H1 (cell line): Measurements from ENCODE around the gene MEF2D. TPM values are rescaled to one million over a fixed set of nuclear protein-coding genes. Genes with fewer than 3 reads are reported as not detected.

ENCODE experiments used
- CTCF ChIA-PET: fragments of 300-600 bp; sonication (Branson Sonifier 250); formaldehyde crosslinking; loops from one replicate; lab custom pipeline; 2021; ENCODE audit not compliant: partially characterized antibody; lab: Charles Lee
- POLR2A ChIA-PET: fragments of 300-600 bp; sonication (Branson Sonifier 250); formaldehyde crosslinking; loops from one replicate; lab custom pipeline; 2021; ENCODE audit warnings: inconsistent platforms; ENCODE audit not compliant: partially characterized antibody; lab: Charles Lee
- DNase-seq, 2 experiments: peaks; one replicate each; pipeline versions ENCODE4 v3.0.0 to v3.0.0-alpha.2; 2010 to 2022; ENCODE audit warnings: low spot score in 2 of 2, low read depth in 1 of 2, mixed read lengths in 1 of 2
- FAIRE-seq: peaks from 2 replicates; lab custom pipeline; 2011; peaks lifted over from hg19 to GRCh38; lab: Jason Lieb, UNC
- H2AFZ ChIP-seq: 2 replicates; pipeline ENCODE4 v1.8.1; 2012; ENCODE audit warnings: low read length, inconsistent platforms
- H2AK5ac ChIP-seq: 2 replicates; pipeline ENCODE4 v1.6.1; 2013; ENCODE audit warnings: low read depth, low read length
- H2BK120ac ChIP-seq: replicated peaks from 2 replicates; pipeline ENCODE3; 2013; ENCODE audit warnings: low read depth, low read length, inconsistent platforms
- H2BK12ac ChIP-seq: 2 replicates; pipeline ENCODE4 v1.6.1; 2013; ENCODE audit warnings: low read depth, low read length
- H2BK15ac ChIP-seq: 2 replicates; pipeline ENCODE4 v1.6.1; 2013; ENCODE audit warnings: low read length
- H2BK20ac ChIP-seq: 2 replicates; pipeline ENCODE4 v1.6.1; 2013; ENCODE audit warnings: low read length
- H2BK5ac ChIP-seq: 2 replicates; pipeline ENCODE4 v1.6.1; 2013; ENCODE audit warnings: low read depth, low read length
- H3K14ac ChIP-seq: 2 replicates; pipeline ENCODE4 v1.6.1; 2013; ENCODE audit warnings: inconsistent platforms; ENCODE audit not compliant: insufficient read length
- H3K18ac ChIP-seq: 2 replicates; pipeline ENCODE4 v1.6.1; 2013; ENCODE audit warnings: low read length; ENCODE audit errors: extremely low read depth
- H3K23ac ChIP-seq: 2 replicates; pipeline ENCODE4 v1.6.1; 2013; ENCODE audit warnings: inconsistent platforms; ENCODE audit not compliant: insufficient read length
- H3K23me2 ChIP-seq: 2 replicates; pipeline ENCODE4 v1.6.1; 2013; ENCODE audit warnings: low read depth, low read length
- H3K27ac ChIP-seq: 2 replicates; pipeline ENCODE4 v1.6.1; 2011; ENCODE audit warnings: low read depth, low read length, inconsistent platforms
- H3K27me3 ChIP-seq, 4 experiments: replicated peaks in 1 of 4; 1 replicate in 1 of 4; 2 replicates in 3 of 4; pipeline versions ENCODE4 v1.6.1 to v1.8.1; 2011 to 2013; ENCODE audit warnings: low read length in 3 of 4, mild to moderate bottlenecking in 3 of 4, inconsistent platforms in 2 of 4, mixed read lengths in 2 of 4, moderate library complexity in 1 of 4; ENCODE audit not compliant: control insufficient read depth in 3 of 4, insufficient read depth in 3 of 4; ENCODE audit errors: extremely low read depth in 1 of 4
- H3K36me3 ChIP-seq, 4 experiments: 2 replicates each; pipeline versions ENCODE4 v1.6.1 to v1.8.1; 2011 to 2013; ENCODE audit warnings: mild to moderate bottlenecking in 4 of 4, low read length in 3 of 4, moderate library complexity in 2 of 4, control low read depth in 1 of 4, inconsistent platforms in 1 of 4; ENCODE audit not compliant: insufficient read depth in 4 of 4, control insufficient read depth in 2 of 4
- H3K4ac ChIP-seq: replicated peaks from 2 replicates; pipeline ENCODE3; 2013; ENCODE audit warnings: low read length, low read depth, mixed read lengths, inconsistent platforms; ENCODE audit not compliant: insufficient read length
- H3K4me1 ChIP-seq, 4 experiments: replicated peaks in 1 of 4; 1 replicate in 1 of 4; 2 replicates in 3 of 4; pipeline versions ENCODE4 v1.6.1 to v1.8.1; 2011 to 2013; ENCODE audit warnings: low read length in 3 of 4, inconsistent platforms in 2 of 4, mixed read lengths in 1 of 4; ENCODE audit not compliant: insufficient read depth in 4 of 4, control insufficient read depth in 3 of 4
- H3K4me2 ChIP-seq, 2 experiments: 2 replicates each; pipeline versions ENCODE4 v1.6.1 to v1.8.1; 2011 to 2013; ENCODE audit warnings: low read depth in 2 of 2, low read length in 2 of 2, control low read depth in 1 of 2, inconsistent platforms in 1 of 2, mild to moderate bottlenecking in 1 of 2; ENCODE audit not compliant: insufficient read depth in 1 of 2
- H3K4me3 ChIP-seq, 4 experiments: fragments of 200-600, 300-600 bp in 1 of 4; sonication (generic), shearing (Covaris generic), sonication (Bioruptor Twin) in 1 of 4; 2 replicates each; pipeline versions ENCODE4 v1.5.1 to v1.8.1; 2011 to 2016; ENCODE audit warnings: low read length in 4 of 4, low read depth in 3 of 4, control low read depth in 2 of 4, inconsistent platforms in 2 of 4, mild to moderate bottlenecking in 2 of 4, mixed read lengths in 1 of 4, moderate library complexity in 1 of 4; ENCODE audit not compliant: insufficient read depth in 2 of 4; ENCODE audit errors: extremely low read depth in 1 of 4
- H3K56ac ChIP-seq: replicated peaks from 2 replicates; pipeline ENCODE3; 2013; ENCODE audit warnings: low read depth, mild to moderate bottlenecking, mixed read lengths, low read length, inconsistent platforms; ENCODE audit not compliant: insufficient read length
- H3K79me1 ChIP-seq: 2 replicates; pipeline ENCODE4 v1.6.1; 2013; ENCODE audit warnings: low read depth, low read length, control low read depth
- H3K79me2 ChIP-seq, 2 experiments: 2 replicates each; pipeline versions ENCODE4 v1.6.1 to v1.8.1; 2012 to 2013; ENCODE audit warnings: low read length in 2 of 2, mild to moderate bottlenecking in 2 of 2, inconsistent platforms in 1 of 2; ENCODE audit not compliant: insufficient read depth in 2 of 2, control insufficient read depth in 1 of 2
- H3K9ac ChIP-seq, 4 experiments: replicated peaks in 1 of 4; 1 replicate in 1 of 4; 2 replicates in 3 of 4; pipeline versions ENCODE4 v1.6.1 to v1.8.1; 2011 to 2013; ENCODE audit warnings: low read depth in 3 of 4, low read length in 3 of 4, control low read depth in 2 of 4, mild to moderate bottlenecking in 2 of 4, moderate library complexity in 2 of 4, inconsistent platforms in 1 of 4; ENCODE audit errors: extremely low read depth in 1 of 4
- H3K9me3 ChIP-seq, 2 experiments: 2 replicates each; pipeline versions ENCODE4 v1.6.1 to v1.8.1; 2012 to 2013; ENCODE audit warnings: mild to moderate bottlenecking in 2 of 2, moderate library complexity in 2 of 2, control low read depth in 1 of 2, inconsistent platforms in 1 of 2, low read depth in 1 of 2, low read length in 1 of 2, mixed read lengths in 1 of 2; ENCODE audit not compliant: insufficient read depth in 2 of 2
- H4K20me1 ChIP-seq, 2 experiments: replicated peaks in 1 of 2; 2 replicates each; pipeline versions ENCODE3 to v1.8.1; 2011 to 2013; ENCODE audit warnings: inconsistent platforms in 2 of 2, low read length in 2 of 2, mild to moderate bottlenecking in 1 of 2; ENCODE audit not compliant: insufficient read depth in 2 of 2, control insufficient read depth in 1 of 2
- H4K5ac ChIP-seq: 2 replicates; pipeline ENCODE4 v1.6.1; 2013; ENCODE audit warnings: low read length, low read depth, mixed read lengths, inconsistent platforms; ENCODE audit not compliant: insufficient read length
- H4K8ac ChIP-seq: 2 replicates; pipeline ENCODE4 v1.8.0; 2013; ENCODE audit warnings: mild to moderate bottlenecking, moderate library complexity, low read length, inconsistent platforms; ENCODE audit not compliant: insufficient read depth; ENCODE audit errors: extremely low read depth
- H4K91ac ChIP-seq: replicated peaks from 2 replicates; pipeline ENCODE3; 2013; ENCODE audit warnings: low read length, mixed read lengths, inconsistent platforms; ENCODE audit not compliant: insufficient read length
- CBX8 ChIP-seq: fragments of 300-800, 300-1000 bp; sonication (generic); IDR thresholded peaks from 2 replicates; pipeline ENCODE4 v1.7.1; 2016; ENCODE audit warnings: low read depth, low read length, borderline replicate concordance
- CEBPB ChIP-seq: IDR thresholded peaks from 2 replicates; pipeline ENCODE4 v1.6.1; 2012; ENCODE audit warnings: low read depth, low read length
- JUN ChIP-seq: IDR thresholded peaks from 2 replicates; pipeline ENCODE4 v1.6.1; 2011; ENCODE audit warnings: low read depth, mild to moderate bottlenecking, improper control_type of control experiment, low read length
- KDM5A ChIP-seq: fragments of 200-600 bp; IDR thresholded peaks from 2 replicates; pipeline ENCODE4 v1.7.1; 2012; ENCODE audit warnings: mild to moderate bottlenecking, low read length, inconsistent platforms, mixed read lengths
- RNF2 ChIP-seq: fragments of 200-900, 300-1000 bp; sonication (generic); IDR thresholded peaks from 2 replicates; pipeline ENCODE4 v1.7.1; 2016; ENCODE audit warnings: borderline replicate concordance, low read depth, mild to moderate bottlenecking, antibody characterized with exemption, low read length; ENCODE audit not compliant: poor library complexity, severe bottlenecking; ENCODE audit errors: missing control alignments
- SIN3A ChIP-seq, 2 experiments: IDR thresholded peaks in 1 of 2; conservative IDR thresholded peaks in 1 of 2; 2 replicates each; pipeline ENCODE4 v1.6.1; 2011 to 2012; ENCODE audit warnings: low read length in 2 of 2, improper control_type of control experiment in 1 of 2, low read depth in 1 of 2, mild to moderate bottlenecking in 1 of 2
- WGBS, 2 experiments: shearing (Covaris generic) in 1 of 2; methylation state at CpG; one replicate each; pipeline versions ENCODE4 v1.1.6 to v1.1.7; 2013 to 2015; ENCODE audit warnings: low lambda C conversion rate in 2 of 2, mixed read lengths in 2 of 2, inconsistent platforms in 1 of 2, low coverage in 1 of 2, missing lambda C conversion rate in 1 of 2; ENCODE audit not compliant: insufficient replicate concordance in 2 of 2, insufficient coverage in 1 of 2, insufficient read length in 1 of 2; ENCODE audit errors: extremely low coverage in 1 of 2, missing lambda C conversion rate in 1 of 2; 5-methylcytosine and 5-hydroxymethylcytosine counted together
- polyA plus RNA-seq, 7 experiments: library from polyadenylated mRNA; depleted of rRNA in 3 of 7; stranded (reverse) in 5 of 7; unstranded in 2 of 7; fragments of >200 nt in 5 of 7; fragments of 200-250 nt in 2 of 7; gene quantifications; 1 replicate in 5 of 7; 2 replicates in 1 of 7; 4 replicates in 1 of 7; pipeline versions ENCODE4 v1.2.1 to v1.2.3, GENCODE V29; 2011 to 2013; ENCODE audit warnings: missing spikeins in 2 of 7, mixed read lengths in 2 of 7
- total RNA-seq: library from RNA; stranded (reverse); fragmentation: NEBNext Ultra II Directional; extraction: Animal tissue kit (Norgen Biotek cat#: 25700); gene quantifications from 2 replicates; pipeline ENCODE4 v1.2.1, GENCODE V29; 2021
- TF ChIP-seq, protein P1 (sequence below): IDR thresholded peaks from 2 replicates; pipeline ENCODE4 v1.6.1; 2012; ENCODE audit warnings: low read length, inconsistent platforms
- TF ChIP-seq, protein P2 (sequence below): IDR thresholded peaks from 2 replicates; pipeline ENCODE4 v1.6.1; 2011; ENCODE audit warnings: low read length, improper control_type of control experiment
- TF ChIP-seq, protein P3 (sequence below): IDR thresholded peaks from 2 replicates; pipeline ENCODE4 v1.6.1; 2012; ENCODE audit warnings: inconsistent platforms

MEF2D gene
- total and polyA plus RNA-seq, 2 of the 8 experiments (the other 6 are each of a cell fraction or from before 2014, with no cell fraction given) = 17.3 to 20.3 TPM

DNA sequence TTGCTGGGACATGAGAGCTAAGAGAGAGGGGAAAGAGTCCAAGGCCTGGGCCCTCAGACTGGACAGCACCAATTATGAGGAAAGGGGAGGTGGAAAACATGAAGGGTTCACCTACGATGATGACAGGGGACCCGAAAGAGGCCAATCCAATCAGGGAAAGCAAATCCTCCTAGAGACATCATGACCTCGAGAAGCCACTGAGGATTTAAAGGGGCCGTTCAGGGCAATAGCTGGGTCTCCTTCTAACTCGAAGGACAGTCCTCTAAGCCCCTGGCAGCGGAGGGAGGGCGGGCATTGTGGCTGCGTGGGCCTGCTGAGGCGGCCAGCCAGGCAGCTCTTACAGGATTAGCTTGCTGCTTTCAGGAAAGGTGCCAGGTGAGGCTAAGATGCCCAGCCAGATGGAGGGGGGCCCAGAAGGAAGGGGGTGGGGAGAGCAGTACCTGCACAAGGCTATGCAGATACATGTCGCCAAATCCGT is 7.4 kb downstream of the MEF2D start:
- no peak for DNase-seq
- H3K27ac ChIP-seq = no peak overlapping the region
- no peak for FAIRE-seq
- TF ChIP-seq RNF2 = no peak
- TF ChIP-seq CEBPB = no peak
- TF ChIP-seq, protein P1, sequence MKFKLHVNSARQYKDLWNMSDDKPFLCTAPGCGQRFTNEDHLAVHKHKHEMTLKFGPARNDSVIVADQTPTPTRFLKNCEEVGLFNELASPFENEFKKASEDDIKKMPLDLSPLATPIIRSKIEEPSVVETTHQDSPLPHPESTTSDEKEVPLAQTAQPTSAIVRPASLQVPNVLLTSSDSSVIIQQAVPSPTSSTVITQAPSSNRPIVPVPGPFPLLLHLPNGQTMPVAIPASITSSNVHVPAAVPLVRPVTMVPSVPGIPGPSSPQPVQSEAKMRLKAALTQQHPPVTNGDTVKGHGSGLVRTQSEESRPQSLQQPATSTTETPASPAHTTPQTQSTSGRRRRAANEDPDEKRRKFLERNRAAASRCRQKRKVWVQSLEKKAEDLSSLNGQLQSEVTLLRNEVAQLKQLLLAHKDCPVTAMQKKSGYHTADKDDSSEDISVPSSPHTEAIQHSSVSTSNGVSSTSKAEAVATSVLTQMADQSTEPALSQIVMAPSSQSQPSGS = no peak
- TF ChIP-seq, protein P2, sequence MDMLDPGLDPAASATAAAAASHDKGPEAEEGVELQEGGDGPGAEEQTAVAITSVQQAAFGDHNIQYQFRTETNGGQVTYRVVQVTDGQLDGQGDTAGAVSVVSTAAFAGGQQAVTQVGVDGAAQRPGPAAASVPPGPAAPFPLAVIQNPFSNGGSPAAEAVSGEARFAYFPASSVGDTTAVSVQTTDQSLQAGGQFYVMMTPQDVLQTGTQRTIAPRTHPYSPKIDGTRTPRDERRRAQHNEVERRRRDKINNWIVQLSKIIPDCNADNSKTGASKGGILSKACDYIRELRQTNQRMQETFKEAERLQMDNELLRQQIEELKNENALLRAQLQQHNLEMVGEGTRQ = no peak
- TF ChIP-seq JUN = no peak
- TF ChIP-seq, protein P3, sequence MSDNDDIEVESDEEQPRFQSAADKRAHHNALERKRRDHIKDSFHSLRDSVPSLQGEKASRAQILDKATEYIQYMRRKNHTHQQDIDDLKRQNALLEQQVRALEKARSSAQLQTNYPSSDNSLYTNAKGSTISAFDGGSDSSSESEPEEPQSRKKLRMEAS = no peak
- no peak for TF ChIP-seq KDM5A
- TF ChIP-seq SIN3A (conservative IDR thresholded peaks at IDR 0.05 in 1 of 2, IDR thresholded peaks at IDR 0.05 in 1 of 2; ENCODE audit: low read depth in 1 of 2, low read length in 2 of 2) = no peak
- TF ChIP-seq CBX8 = no peak

More for the DNA sequence above, 7.4 kb downstream of the MEF2D start:
- Histone ChIP-seq H3K4ac (no peak overlapping the region), H3K14ac (no peak overlapping the region), H3K18ac (peak overlapping the region; percentile 32; the same call in 1 of the 2 replicates), H2AK5ac (no peak overlapping the region), H4K91ac (no peak overlapping the region), H3K23me2 (no peaks in the 10 kb centered on the region; the same call in 1 of the 2 replicates), H4K8ac (no peak overlapping the region), H3K9me3 (no peaks in the 10 kb centered on the region), H3K79me1 (peaks cover 41% of the 10 kb centered on the region), H2BK20ac (no peak overlapping the region), H4K5ac (no peak overlapping the region), H3K79me2 (peaks cover 10 to 90% of the 10 kb centered on the region in 2 experiments), H3K56ac (no peak overlapping the region), H2AFZ (no peak overlapping the region), H3K9ac (no peak overlapping the region), H2BK12ac (peak overlapping the region; percentile 7; the same call in 1 of the 2 replicates), H2BK15ac (no peak overlapping the region), H3K4me1 (peaks cover 30 to 67% (median 47%) of the 10 kb centered on the region in 4 experiments), H3K36me3 (no peaks in the 10 kb centered on the region), H3K23ac (no peak overlapping the region), H3K4me2 (no peak overlapping the region), H2BK5ac (no peak overlapping the region; the same call in 1 of the 2 replicates), H3K4me3 (no peak overlapping the region), H4K20me1 (peaks cover 2 to 16% of the 10 kb centered on the region in 2 experiments), H2BK120ac (no peak overlapping the region), H3K27me3 (no peaks in the 10 kb centered on the region)
- ChIA-PET CTCF (interaction anchor here (0.6 to 17.4 kb wide), 5 partner anchors 9 to 134 kb away, joined by 3 to 236 read pairs (median 23); partner anchors contain the start of gene MEF2D), POLR2A (interaction anchor here (0.6 to 16.1 kb wide), 3 partner anchors 9 to 356 kb away, joined by 3 to 166 read pairs (median 6); partner anchors contain the start of genes MEF2D and NAXE)
- 80% methylated on average over 11 of the region's 11 CpGs; no CpG with 5 or more reads in 1 of the 2 experiments for WGBS, 2 experiments
